Right forelimb (tissue), 1 donor: ENCODE data around the gene BEST1.
"Not testable (repeated sequence)": the region's sequence is repeated elsewhere in the genome, so short reads cannot be mapped to it uniquely, and the experiment has no call there.

Experiments
- DNase-seq: peaks from one replicate; pipeline ENCODE4 v3.0.0-alpha.2; 2018

BEST1 gene

DNA sequence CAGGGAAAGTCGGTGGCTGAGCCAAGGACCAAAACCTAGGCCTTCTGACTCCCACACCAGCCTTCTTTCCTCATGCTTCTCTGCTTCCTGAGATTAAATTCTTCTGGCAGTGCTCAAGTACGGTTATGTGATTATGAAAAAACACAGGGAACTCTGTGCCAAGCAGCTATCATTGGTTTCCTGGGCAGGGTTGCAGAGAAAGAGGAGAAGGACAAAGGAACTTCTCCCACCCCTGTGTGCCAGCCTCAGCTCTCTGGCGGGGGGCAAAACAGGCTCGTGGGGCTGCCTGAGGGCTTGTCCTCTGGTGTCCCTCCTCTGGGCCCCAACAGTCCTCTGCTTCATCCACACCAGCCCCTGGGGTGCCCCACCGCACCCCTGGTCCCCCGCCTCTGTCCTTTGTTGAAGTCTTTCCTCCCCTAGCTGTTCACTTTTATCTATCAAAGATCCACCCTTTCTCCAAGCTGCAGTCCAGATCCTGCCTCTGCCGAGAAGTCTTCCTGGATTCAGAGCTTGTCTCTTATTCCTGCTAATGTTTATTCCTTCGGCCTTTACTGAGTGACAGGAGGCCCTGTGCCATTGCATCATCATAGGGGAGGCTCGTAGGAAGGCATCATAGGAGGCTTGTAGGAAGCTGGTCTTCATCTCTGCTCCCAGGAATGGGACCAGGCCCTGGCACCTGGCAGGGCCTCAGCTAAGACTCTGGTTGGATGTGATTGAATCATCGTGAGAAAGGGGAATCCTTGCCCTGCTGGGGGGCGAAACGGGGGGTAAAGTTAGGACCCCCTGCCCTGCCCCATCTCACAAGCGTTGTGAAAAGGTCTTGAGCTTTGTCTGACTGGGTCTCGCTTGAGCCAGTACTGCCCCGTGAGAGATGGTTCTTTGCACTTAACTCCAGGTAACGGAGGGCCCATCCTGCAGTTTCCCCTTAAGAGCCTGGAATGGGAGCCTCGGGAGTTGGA, 28.8 kb downstream of the BEST1 start:
- no peak for DNase-seq

DNA sequence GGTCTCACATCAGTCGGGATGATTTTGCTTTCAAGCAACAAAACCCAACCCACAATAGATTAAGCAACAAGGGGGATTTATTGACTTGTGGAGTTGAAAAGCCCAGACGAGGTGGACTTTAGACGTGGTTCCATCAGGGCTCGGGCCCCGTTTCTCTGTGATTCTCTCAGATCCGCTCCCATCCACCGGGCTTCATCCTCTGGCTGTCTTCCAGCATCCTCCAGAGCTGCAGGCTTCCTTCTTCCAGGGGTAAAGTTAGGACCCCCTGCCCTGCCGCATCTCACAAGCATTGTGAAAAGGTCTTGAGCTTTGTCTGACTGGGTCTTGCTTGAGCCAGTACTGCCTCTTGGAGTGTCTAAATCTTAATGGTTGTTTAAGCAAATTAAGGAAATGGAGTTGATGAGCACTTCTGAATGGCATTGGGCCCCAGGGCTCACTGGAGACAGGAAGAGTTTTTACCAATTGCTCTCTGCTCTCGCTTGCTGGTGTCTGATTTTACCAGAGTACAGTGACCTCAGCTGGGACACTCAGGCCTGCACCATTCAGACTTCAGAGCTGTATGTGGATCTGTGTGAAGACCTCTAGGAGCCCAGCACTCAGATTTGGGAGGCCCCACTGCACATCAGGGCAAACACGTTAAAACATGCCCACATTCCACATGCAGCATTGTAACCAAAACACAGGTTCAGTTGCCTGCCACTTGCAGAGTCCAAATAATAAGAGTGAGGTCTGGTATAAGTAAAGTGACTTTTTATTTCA, 30.8 kb downstream of the BEST1 start:
- DNase-seq = no peak

GRCh38 chr11:61983419-61983818, 33.3 kb downstream of the BEST1 start:
- DNase-seq = no peak

DNA sequence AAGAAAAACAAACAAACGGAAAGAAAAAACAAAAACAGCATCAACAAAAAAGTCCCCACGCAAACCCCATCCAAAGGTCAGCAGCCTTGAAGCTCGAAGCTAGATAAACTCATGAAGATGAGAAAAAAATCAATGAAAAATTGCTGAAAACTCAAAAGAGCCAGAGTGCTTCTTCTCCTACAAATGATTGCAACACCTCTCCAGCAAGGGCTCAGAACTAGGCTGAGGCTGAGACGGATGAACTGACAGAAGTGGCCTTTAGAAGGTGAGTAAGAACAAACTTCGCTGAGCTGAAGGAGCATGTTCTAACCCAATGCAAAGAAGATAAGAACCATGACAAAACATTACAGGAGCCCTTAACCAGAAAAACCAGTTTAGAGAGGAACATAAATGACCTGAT, 35.7 kb downstream of the BEST1 start:
- no peak for DNase-seq

GRCh38 chr11:61994981-61995380, 44.8 kb downstream of the BEST1 start:
- no peak for DNase-seq

DNA sequence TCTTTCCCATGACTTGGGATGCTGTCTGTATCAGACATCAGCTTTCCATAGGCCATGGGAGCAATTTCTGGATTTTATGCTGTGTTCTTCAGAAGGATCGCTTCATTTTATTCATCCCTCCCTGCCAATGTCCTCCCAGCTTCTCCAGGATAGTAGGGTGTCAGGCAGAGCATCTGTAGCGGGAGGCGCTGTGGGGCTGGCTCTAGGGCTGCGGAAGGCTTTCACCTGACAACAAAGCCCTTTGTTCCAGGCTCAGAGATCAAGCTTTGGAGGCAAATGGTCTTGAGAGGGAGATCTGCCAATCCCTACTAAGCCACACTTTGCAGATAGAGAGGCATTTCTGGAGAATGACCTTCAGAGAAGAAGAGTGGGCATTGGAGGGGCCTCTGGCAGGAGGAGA, 46.8 kb downstream of the BEST1 start:
- no peak for DNase-seq

DNA sequence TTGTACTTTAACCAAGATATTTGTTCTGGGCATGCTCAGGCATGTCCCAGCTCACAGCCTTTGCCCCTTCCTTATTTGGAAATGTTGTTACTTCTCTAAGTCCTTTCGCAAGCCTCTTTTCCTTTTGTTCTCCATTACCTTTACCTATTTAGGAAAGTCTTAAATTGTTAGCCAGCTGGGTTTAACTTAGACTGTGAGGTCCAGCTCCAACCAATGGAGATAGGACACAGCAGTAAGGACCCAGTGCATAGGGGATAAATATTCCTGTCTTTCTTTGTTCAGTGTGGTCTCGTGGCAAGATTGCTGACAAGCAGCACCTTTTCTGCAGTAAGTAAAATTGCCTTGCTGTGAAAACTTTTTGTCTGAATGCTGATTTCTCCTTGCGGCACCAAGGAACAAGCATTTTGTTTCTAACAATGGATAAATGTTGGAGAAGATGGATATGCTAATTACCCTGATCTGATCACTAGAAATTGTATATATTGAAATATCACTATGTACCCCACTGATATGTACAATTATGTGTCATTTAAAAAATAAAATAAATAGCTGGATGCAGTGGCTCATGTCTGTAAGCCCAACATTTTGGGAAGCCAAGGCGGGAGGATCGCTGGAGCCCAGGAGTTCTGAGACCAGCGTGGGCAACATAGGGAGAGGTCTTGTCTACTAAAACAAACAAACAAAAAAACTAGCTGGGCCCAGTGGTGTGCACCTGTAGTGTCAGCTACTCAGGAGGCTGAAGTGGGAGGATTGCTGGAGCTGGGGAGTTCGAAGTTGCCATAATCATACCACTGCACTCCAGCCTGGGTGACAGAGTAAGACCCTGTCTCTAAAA, 49.2 kb downstream of the BEST1 start:
- DNase-seq = no peak

GRCh38 chr11:62000539-62001446, 50.6 kb downstream of the BEST1 start:
- no peak for DNase-seq

- DNase-seq = peak; percentile 50
Measured at GRCh38 chr11:62001450-62002191, 51.5 kb downstream of the BEST1 start.

DNA sequence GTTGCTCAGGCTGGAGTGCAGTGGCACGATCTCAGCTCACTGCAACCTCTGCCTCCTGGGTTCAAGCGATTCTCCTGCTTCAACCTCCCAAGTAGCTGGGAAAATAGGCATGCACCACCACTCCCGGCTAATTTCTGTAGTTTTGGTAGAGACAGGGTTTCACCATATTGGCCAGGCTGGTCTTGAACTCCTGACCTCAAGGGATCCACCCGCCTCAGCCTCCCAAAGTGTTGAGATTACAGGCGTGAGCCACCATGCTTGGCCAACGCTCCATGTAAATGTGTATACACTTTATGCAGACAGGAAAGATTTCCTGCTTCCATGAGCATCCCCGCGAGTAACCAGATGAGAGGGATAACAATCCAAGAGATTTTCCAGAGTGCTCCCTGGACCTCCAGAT, 52.1 kb downstream of the BEST1 start:
- DNase-seq = not testable (repeated sequence)

DNA sequence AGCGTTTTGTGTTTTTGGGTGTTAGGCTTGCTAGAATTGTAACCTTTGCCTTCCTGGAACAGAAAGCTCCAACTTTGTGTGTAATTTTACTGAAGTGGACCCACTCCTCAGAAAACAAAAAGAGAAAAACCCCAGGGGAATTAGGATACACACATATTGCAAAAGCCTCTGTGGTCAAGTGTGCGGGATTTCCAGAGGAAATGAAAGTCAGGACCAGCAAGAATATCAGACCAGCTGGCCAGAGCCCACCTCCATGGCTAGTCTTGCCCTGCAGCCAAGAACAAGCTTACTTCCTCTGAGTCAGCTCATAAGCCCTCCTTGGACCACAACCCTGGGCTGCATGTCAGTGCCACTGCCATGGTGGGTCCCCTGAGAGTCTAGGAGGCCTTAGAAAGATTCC, 54.3 kb downstream of the BEST1 start:
- no peak for DNase-seq

- no peak for DNase-seq
Measured at GRCh38 chr11:62008193-62008592, 58.0 kb downstream of the BEST1 start.

DNA sequence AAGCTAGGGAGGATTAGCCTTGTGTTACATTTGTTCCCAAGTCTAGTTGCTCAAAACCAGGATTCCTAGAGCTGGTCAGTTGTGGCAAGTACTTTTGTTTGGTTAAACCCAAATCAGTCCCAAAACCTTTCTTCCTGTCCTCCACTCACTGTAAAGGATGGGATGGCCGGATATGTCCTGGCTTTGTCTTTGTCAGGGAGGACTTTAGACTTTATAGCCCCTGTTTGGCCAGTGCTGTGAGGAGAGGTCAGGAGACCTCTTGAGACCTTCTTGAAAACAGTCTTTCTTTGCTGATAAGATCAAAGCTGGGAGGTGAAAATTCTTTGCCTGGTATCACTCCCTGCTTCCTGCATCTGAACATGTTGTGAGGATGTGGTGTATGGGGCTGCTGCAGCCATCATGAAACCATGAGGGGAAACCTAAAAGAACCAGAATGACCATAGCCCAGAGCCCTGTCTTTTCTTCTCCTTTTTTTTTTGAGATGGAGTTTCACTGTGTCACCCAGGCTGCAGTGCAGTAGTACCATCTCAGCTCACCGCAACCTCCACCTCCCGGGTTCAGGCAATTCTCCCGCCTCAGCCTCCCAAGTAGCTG, 60.9 kb downstream of the BEST1 start:
- no peak for DNase-seq

- DNase-seq = no peak
Measured at GRCh38 chr11:62011881-62012280, 61.7 kb downstream of the BEST1 start.

DNA sequence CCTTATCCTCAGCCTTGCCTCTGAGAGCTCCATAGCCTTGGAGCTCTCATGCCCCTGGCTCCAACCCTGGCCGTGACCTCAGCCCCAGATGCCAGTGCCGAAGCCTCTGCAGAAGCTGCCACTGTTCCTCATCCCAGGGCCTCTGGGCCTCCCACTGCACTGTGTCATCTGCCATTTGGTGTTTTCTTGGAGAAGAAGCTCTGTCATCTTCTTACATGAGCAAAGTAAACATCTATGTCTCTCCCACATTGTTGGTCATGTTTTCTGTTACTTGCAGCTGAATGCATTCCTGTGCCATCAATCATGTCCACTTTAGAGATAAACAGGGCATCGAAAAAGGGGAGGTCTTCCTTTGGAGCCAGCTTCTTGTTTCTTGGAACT, 62.3 kb downstream of the BEST1 start:
- no peak for DNase-seq

DNA sequence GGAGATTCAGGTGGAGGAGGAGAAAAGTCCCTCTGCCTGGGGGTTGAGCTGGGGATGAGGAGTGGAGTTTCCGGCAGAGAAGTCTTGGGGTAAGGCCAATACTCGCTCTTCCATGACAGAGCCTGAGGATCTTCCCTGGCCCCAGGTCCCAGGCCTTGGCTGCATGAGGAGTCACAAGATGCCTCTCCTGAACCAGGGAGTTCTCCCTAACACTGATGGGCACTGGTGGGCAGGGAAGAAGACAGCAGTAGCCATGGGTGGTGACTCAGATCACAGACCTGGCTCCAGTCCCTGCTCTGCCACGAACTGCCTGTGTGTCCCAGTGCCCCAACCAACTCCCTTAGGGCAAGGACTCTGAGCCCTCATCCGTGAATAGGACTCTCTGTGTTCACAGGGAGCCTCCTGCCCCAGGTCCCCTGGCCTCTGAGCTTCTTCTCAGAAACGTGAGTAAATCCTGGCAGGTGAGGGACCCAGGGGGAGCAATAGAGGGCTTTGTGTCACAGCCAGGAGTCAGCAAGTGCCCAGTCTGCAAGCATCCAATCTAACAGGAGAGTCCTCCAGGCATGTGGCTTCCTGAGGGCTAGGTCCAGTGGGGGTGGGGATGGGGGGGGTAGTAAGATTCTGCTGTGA, 62.8 kb downstream of the BEST1 start:
- DNase-seq = no peak
